OCI-LY3 (cell line): ENCODE data around the gene KIF22.
"Not testable (repeated sequence)": the region's sequence is repeated elsewhere in the genome, so short reads cannot be mapped to it uniquely, and the experiment has no call there.

Source experiments
- H2AFZ ChIP-seq: fragments of 200-600, 300-600 bp; shearing (Covaris generic); 2 replicates; pipeline ENCODE4 v1.6.0; 2014; ENCODE audit warnings: antibody characterized with exemption, low read depth, low read length
- H3K27ac ChIP-seq: fragments of 200-600, 300-600 bp; sonication (generic); 2 replicates; pipeline ENCODE4 v1.5.1; 2014; ENCODE audit warnings: mild to moderate bottlenecking, low read length, moderate library complexity, mixed read lengths
- H3K27me3 ChIP-seq: fragments of 200-600, 300-600 bp; sonication (generic); 2 replicates; pipeline ENCODE4 v1.6.1; 2014; ENCODE audit warnings: low read depth, low read length, mixed read lengths
- H3K36me3 ChIP-seq: fragments of 200-600, 300-600 bp; sonication (generic); replicated peaks from 2 replicates; pipeline ENCODE3; 2014; ENCODE audit warnings: low read depth, low read length, mixed read lengths
- H3K4me1 ChIP-seq: fragments of 300-600, 200-600 bp; sonication (generic); 2 replicates; pipeline ENCODE4 v1.6.1; 2014; ENCODE audit warnings: low read length, mixed read lengths
- H3K4me2 ChIP-seq: fragments of 200-600, 300-600 bp; sonication (generic); 2 replicates; pipeline ENCODE4 v1.6.1; 2014; ENCODE audit warnings: low read length, mixed read lengths
- H3K4me3 ChIP-seq: fragments of 300-600, 200-600 bp; sonication (generic); 2 replicates; pipeline ENCODE4 v1.5.1; 2014; ENCODE audit warnings: antibody characterized with exemption, mild to moderate bottlenecking, low read length, moderate library complexity
- H3K79me2 ChIP-seq: fragments of 300-600, 200-600 bp; shearing (Covaris generic); 2 replicates; pipeline ENCODE4 v1.6.1; 2014; ENCODE audit warnings: mild to moderate bottlenecking, low read length, mixed read lengths
- H3K9ac ChIP-seq: fragments of 300-600, 200-600 bp; shearing (Covaris generic); 2 replicates; pipeline ENCODE4 v1.6.0; 2014; ENCODE audit warnings: mild to moderate bottlenecking, low read length, moderate library complexity
- H3K9me3 ChIP-seq: fragments of 200-600, 300-600 bp; shearing (Covaris generic); 2 replicates; pipeline ENCODE4 v1.6.1; 2014; ENCODE audit warnings: low read length, mixed read lengths; ENCODE audit not compliant: insufficient read depth
- H4K20me1 ChIP-seq: fragments of 200-600, 300-600 bp; sonication (generic); 2 replicates; pipeline ENCODE4 v1.6.1; 2016; ENCODE audit warnings: low read length, mixed read lengths; ENCODE audit not compliant: insufficient read depth
- EZH2phosphoT487 ChIP-seq: fragments of 200-600 bp; shearing (Covaris generic); IDR thresholded peaks from 2 replicates; pipeline ENCODE4 v1.6.1; 2018; ENCODE audit warnings: antibody characterized with exemption, mixed run types, low read depth
- TF ChIP-seq, protein P1 (sequence below): fragments of 200-600, 300-600 bp; sonication (generic); IDR thresholded peaks from 2 replicates; pipeline ENCODE4 v1.5.1; 2014; ENCODE audit warnings: antibody characterized with exemption, low read length, low read depth

Gene KIF22

DNA sequence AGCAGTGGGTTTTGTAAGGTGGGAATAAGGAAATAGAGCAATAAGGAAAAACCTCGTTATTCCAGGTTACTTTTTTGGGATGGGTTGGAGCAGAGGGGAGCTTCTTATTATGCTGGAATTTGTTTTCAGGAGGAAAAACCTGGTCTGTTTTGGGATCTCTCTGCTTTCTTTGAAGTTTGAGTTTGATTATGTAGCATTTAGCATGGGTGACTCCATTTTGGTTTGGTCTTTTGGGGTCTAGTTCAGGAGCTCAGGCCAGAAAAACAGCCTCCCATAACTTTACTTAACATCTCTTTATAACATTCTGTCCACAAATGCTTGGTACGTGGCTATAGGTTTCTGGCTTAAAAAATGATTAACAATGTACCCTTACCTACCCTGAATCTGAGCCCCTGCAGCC, 21.0 kb upstream of the KIF22 start:
- Histone ChIP-seq H3K9me3 (no peaks in the 10 kb centered on the region), H4K20me1 (no peaks in the 10 kb centered on the region), H3K9ac (no peak overlapping the region), H3K27me3 (0 out of 2 replicates have a peak, but pooled peaks cover 1% of the 10 kb centered on the region), H3K36me3 (no peaks in the 10 kb centered on the region), H3K4me1 (no peaks in the 10 kb centered on the region), H2AFZ (no peak overlapping the region), H3K4me2 (no peak overlapping the region), H3K79me2 (no peaks in the 10 kb centered on the region), H3K4me3 (no peak overlapping the region), H3K27ac (no peak overlapping the region)
- TF ChIP-seq EZH2phosphoT487 = no peak
- TF ChIP-seq, protein P1, sequence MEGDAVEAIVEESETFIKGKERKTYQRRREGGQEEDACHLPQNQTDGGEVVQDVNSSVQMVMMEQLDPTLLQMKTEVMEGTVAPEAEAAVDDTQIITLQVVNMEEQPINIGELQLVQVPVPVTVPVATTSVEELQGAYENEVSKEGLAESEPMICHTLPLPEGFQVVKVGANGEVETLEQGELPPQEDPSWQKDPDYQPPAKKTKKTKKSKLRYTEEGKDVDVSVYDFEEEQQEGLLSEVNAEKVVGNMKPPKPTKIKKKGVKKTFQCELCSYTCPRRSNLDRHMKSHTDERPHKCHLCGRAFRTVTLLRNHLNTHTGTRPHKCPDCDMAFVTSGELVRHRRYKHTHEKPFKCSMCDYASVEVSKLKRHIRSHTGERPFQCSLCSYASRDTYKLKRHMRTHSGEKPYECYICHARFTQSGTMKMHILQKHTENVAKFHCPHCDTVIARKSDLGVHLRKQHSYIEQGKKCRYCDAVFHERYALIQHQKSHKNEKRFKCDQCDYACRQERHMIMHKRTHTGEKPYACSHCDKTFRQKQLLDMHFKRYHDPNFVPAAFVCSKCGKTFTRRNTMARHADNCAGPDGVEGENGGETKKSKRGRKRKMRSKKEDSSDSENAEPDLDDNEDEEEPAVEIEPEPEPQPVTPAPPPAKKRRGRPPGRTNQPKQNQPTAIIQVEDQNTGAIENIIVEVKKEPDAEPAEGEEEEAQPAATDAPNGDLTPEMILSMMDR = no peak

GRCh38 chr16:29770250-29770929, 20.2 kb upstream of the KIF22 start:
- Histone ChIP-seq H3K4me3 (no peak overlapping the region), H3K4me2 (no peak overlapping the region), H3K4me1 (no peaks in the 10 kb centered on the region), H4K20me1 (no peaks in the 10 kb centered on the region), H3K36me3 (no peaks in the 10 kb centered on the region), H3K79me2 (no peaks in the 10 kb centered on the region), H2AFZ (no peak overlapping the region), H3K27ac (no peak overlapping the region), H3K27me3 (no peaks in the 10 kb centered on the region), H3K9ac (no peak overlapping the region), H3K9me3 (no peaks in the 10 kb centered on the region)
- TF ChIP-seq EZH2phosphoT487 = no peak
- TF ChIP-seq, protein P1 = no peak

DNA sequence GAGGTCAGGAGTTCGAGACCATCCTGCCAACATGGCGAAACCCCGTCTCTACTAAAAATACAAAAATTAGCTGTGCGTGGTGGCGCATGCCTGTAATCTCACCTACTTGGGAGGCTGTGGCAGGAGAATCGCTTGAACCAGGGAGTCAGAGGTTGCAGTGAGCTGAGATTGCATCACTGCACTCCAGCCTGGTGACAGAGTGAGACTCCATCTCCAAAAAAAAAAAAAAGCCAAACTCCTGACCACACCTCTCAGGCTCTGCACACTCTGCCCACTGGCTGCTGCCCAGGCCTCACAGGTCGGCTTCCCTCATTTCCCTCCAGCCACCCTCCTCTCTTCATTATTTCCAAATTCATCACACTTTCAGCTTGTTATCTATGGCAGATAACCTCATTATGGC, 18.2 kb upstream of the KIF22 start:
- not testable (repeated sequence) for H4K20me1 ChIP-seq, H3K27ac ChIP-seq, H3K4me1 ChIP-seq, H3K9ac ChIP-seq, H3K27me3 ChIP-seq, H3K4me2 ChIP-seq, H3K4me3 ChIP-seq, H3K36me3 ChIP-seq, H3K9me3 ChIP-seq, H2AFZ ChIP-seq, H3K79me2 ChIP-seq

- Histone ChIP-seq H3K4me1 (no peaks in the 10 kb centered on the region), H2AFZ (no peak overlapping the region)
- no peak for TF ChIP-seq EZH2phosphoT487
- TF ChIP-seq, protein P1 = no peak
These were observed 15.8 kb upstream of the KIF22 start for GRCh38 chr16:29774730-29775129.

More at GRCh38 chr16:29774730-29775129, 15.8 kb upstream of the KIF22 start:
- Histone ChIP-seq H4K20me1 (no peaks in the 10 kb centered on the region), H3K27me3 (peaks cover 14% of the 10 kb centered on the region; the same call in 1 of the 2 replicates), H3K9me3 (no peaks in the 10 kb centered on the region), H3K4me3 (no peak overlapping the region), H3K36me3 (no peaks in the 10 kb centered on the region), H3K79me2 (no peaks in the 10 kb centered on the region), H3K27ac (no peak overlapping the region), H3K4me2 (no peak overlapping the region), H3K9ac (no peak overlapping the region)
